Measurements from ENCODE around the gene FAM156A.
"Not testable (repeated sequence)": the region's sequence is repeated elsewhere in the genome, so short reads cannot be mapped to it uniquely, and the experiment has no call there.

- TF ChIP-seq, protein P1, sequence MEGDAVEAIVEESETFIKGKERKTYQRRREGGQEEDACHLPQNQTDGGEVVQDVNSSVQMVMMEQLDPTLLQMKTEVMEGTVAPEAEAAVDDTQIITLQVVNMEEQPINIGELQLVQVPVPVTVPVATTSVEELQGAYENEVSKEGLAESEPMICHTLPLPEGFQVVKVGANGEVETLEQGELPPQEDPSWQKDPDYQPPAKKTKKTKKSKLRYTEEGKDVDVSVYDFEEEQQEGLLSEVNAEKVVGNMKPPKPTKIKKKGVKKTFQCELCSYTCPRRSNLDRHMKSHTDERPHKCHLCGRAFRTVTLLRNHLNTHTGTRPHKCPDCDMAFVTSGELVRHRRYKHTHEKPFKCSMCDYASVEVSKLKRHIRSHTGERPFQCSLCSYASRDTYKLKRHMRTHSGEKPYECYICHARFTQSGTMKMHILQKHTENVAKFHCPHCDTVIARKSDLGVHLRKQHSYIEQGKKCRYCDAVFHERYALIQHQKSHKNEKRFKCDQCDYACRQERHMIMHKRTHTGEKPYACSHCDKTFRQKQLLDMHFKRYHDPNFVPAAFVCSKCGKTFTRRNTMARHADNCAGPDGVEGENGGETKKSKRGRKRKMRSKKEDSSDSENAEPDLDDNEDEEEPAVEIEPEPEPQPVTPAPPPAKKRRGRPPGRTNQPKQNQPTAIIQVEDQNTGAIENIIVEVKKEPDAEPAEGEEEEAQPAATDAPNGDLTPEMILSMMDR (IDR thresholded peaks at IDR 0.05) = not testable (repeated sequence)
- not testable (repeated sequence) for TF ChIP-seq POLR2AphosphoS5 (IDR thresholded peaks at IDR 0.05)
These were observed 50.4 kb downstream of the FAM156A start for GRCh38 chrX:52907900-52908299.

Measured in transverse colon (tissue), 4 donors.